Measurements from ENCODE around the gene SCN9A. TPM values are rescaled to one million over a fixed set of nuclear protein-coding genes. Genes with fewer than 3 reads are reported as not detected.
A peak's percentile ranks its signal among the peaks of the same experiment; 100 is the strongest.

The SCN9A gene
- total RNA-seq, 1 donor from 2014 or later = 11.2 TPM

- TF ChIP-seq, protein P1, sequence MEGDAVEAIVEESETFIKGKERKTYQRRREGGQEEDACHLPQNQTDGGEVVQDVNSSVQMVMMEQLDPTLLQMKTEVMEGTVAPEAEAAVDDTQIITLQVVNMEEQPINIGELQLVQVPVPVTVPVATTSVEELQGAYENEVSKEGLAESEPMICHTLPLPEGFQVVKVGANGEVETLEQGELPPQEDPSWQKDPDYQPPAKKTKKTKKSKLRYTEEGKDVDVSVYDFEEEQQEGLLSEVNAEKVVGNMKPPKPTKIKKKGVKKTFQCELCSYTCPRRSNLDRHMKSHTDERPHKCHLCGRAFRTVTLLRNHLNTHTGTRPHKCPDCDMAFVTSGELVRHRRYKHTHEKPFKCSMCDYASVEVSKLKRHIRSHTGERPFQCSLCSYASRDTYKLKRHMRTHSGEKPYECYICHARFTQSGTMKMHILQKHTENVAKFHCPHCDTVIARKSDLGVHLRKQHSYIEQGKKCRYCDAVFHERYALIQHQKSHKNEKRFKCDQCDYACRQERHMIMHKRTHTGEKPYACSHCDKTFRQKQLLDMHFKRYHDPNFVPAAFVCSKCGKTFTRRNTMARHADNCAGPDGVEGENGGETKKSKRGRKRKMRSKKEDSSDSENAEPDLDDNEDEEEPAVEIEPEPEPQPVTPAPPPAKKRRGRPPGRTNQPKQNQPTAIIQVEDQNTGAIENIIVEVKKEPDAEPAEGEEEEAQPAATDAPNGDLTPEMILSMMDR (IDR thresholded peaks at IDR 0.05; ENCODE audit: partially characterized antibody, unreplicated experiment) = peak; percentile 22
- Mint-ChIP-seq H3K36me3 (ENCODE audit: unreplicated experiment) (no peaks in the 10 kb centered on the region), H3K27ac (ENCODE audit: unreplicated experiment) (no peak overlapping the region), H3K27me3 (ENCODE audit: unreplicated experiment) (peaks cover 2% of the 10 kb centered on the region), H3K9me3 (ENCODE audit: unreplicated experiment) (no peaks in the 10 kb centered on the region), H3K4me3 (ENCODE audit: unreplicated experiment) (no peak overlapping the region), H3K4me1 (ENCODE audit: low read depth, unreplicated experiment) (no peaks in the 10 kb centered on the region)
- DNase-seq = no peak
These were observed 194.0 kb downstream of the SCN9A start for GRCh38 chr2:166181813-166182154.

GRCh38 chr2:166180951-166181812 is 194.6 kb downstream of the SCN9A start:
- H3K4me3 Mint-ChIP-seq (ENCODE audit: unreplicated experiment) = no peak overlapping the region
- TF ChIP-seq, protein P1 (IDR thresholded peaks at IDR 0.05; ENCODE audit: partially characterized antibody, unreplicated experiment) = peak; percentile 67
- no peaks in the 10 kb centered on the region for H3K9me3 Mint-ChIP-seq (ENCODE audit: unreplicated experiment)
- peaks cover 2% of the 10 kb centered on the region for H3K27me3 Mint-ChIP-seq (ENCODE audit: unreplicated experiment)
- no peaks in the 10 kb centered on the region for H3K36me3 Mint-ChIP-seq (ENCODE audit: unreplicated experiment)
- H3K4me1 Mint-ChIP-seq (ENCODE audit: low read depth, unreplicated experiment) = no peaks in the 10 kb centered on the region
- DNase-seq = peak; percentile 64
- no peak overlapping the region for H3K27ac Mint-ChIP-seq (ENCODE audit: unreplicated experiment)

DNA sequence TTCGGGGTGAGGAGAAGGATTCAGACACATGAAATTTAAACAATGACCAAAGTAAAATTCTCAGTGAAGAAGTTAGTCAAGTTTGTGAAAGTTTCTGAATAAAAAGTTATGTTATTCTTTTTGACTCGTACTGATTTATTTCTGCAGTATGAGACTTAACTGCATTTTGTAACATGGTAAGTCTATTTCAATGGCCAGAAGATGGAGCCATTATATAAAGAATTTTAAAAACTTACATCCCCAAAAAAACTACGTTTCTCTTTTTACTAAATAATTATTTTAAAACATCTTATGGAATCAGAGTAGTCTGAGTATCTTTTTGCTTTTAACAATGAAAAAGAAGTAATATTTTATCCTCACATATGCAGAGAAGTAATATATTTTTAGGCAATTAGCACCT is 196.5 kb downstream of the SCN9A start:
- no peak for DNase-seq
- Mint-ChIP-seq H3K27me3 (ENCODE audit: unreplicated experiment) (peaks cover 2% of the 10 kb centered on the region), H3K9me3 (ENCODE audit: unreplicated experiment) (no peaks in the 10 kb centered on the region), H3K36me3 (ENCODE audit: unreplicated experiment) (no peaks in the 10 kb centered on the region), H3K27ac (ENCODE audit: unreplicated experiment) (no peak overlapping the region), H3K4me1 (ENCODE audit: low read depth, unreplicated experiment) (no peaks in the 10 kb centered on the region), H3K4me3 (ENCODE audit: unreplicated experiment) (no peak overlapping the region)
- TF ChIP-seq, protein P1 (IDR thresholded peaks at IDR 0.05; ENCODE audit: partially characterized antibody, unreplicated experiment) = no peak

GRCh38 chr2:166173263-166173662 is 202.5 kb downstream of the SCN9A start:
- Mint-ChIP-seq H3K9me3 (ENCODE audit: unreplicated experiment) (no peaks in the 10 kb centered on the region), H3K4me3 (ENCODE audit: unreplicated experiment) (no peak overlapping the region), H3K4me1 (ENCODE audit: low read depth, unreplicated experiment) (no peaks in the 10 kb centered on the region), H3K27ac (ENCODE audit: unreplicated experiment) (no peak overlapping the region), H3K27me3 (ENCODE audit: unreplicated experiment) (no peaks in the 10 kb centered on the region), H3K36me3 (ENCODE audit: unreplicated experiment) (no peaks in the 10 kb centered on the region)
- TF ChIP-seq, protein P1 (IDR thresholded peaks at IDR 0.05; ENCODE audit: partially characterized antibody, unreplicated experiment) = no peak
- no peak for DNase-seq

DNA sequence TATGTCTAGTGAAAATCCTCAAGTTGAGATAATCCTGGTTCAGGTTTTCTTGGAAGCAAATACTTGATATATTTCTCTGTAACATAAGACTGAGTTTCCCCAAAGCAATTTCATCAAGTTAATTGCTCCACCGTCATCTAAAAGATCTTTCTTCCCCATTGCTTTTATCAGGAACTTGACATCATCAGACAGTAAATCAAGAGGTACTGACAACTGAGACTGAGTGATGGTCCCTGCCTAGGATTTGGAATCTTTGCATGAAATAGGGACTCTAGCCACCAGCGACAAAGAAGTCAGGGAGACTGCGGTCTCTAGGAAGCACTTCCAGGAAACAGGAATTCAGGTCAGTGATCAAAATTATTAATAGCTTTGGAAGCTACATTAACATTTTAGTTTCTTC is 204.5 kb downstream of the SCN9A start:
- H3K4me1 Mint-ChIP-seq (ENCODE audit: low read depth, unreplicated experiment) = peaks cover 2% of the 10 kb centered on the region

More for the DNA sequence above, 204.5 kb downstream of the SCN9A start:
- H3K4me3 Mint-ChIP-seq (ENCODE audit: unreplicated experiment) = no peak overlapping the region
- H3K9me3 Mint-ChIP-seq (ENCODE audit: unreplicated experiment) = no peaks in the 10 kb centered on the region
- no peak overlapping the region for H3K27ac Mint-ChIP-seq (ENCODE audit: unreplicated experiment)
- TF ChIP-seq, protein P1 (IDR thresholded peaks at IDR 0.05; ENCODE audit: partially characterized antibody, unreplicated experiment) = no peak
- DNase-seq = no peak
- H3K27me3 Mint-ChIP-seq (ENCODE audit: unreplicated experiment) = no peaks in the 10 kb centered on the region
- H3K36me3 Mint-ChIP-seq (ENCODE audit: unreplicated experiment) = no peaks in the 10 kb centered on the region
